GM18526 (cell line): ENCODE results near the gene CAPN15.

Experiments used
- POLR2A ChIP-seq: IDR thresholded peaks from 3 replicates; pipeline ENCODE4 v1.6.1; 2011; ENCODE audit not compliant: insufficient read length; ENCODE audit errors: extremely low read depth

CAPN15 gene

DNA sequence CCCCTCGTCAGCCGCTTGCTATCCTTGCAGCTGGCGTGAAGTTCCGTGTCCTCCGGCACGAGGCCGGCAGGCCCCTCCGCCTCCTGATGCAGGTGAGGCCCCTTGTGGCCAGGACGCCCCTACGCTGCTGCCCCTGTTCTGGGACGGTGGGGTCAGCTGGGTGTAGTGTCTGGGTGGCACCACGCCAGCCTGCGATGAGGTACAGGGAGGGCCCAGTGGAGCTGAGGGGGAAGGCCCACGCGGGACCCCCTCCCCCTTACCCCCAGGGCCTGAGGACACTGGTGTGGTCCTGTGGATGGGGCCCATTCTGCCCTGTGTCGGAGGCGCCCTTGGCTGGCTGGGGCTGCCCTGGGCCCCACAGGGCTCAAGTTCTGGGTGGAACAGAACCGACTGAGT is 54.7 kb downstream of the CAPN15 start:
- no peak for TF ChIP-seq POLR2A

DNA sequence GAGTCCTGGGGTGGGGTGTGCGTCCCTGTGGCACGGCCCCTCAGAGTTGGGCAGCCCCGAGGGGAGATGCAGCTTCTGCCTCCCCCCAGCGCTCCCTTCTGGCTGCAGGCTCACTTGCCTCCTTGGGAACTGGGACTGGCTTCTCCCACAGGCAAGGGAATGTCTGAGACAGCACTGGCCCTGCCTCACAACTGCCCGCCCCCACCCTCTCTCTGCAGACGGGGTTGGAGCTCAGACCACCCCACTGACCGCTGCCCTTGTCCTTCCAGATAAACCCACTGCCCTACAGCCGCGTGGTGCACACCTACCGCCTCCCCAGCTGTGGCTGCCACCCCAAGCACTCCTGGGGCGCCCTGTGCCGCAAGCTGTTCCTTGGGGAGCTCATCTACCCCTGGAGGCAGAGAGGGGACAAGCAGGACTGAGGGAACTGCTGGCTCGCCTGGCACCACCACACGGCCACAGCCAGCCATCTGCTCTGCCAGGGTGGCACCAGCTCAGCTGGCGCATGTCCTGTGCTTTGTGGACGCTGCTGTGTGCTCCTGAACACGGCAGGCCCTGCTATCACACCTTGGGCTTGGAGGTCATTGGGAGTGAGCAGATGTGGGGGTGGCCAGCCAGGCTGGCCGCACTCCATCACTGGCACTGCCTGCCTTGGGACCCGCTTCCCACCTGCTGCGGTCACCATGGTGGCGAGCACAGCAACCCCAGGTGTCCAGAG is 55.3 kb downstream of the CAPN15 start:
- TF ChIP-seq POLR2A, result no peak

- no peak for TF ChIP-seq POLR2A
Observed at GRCh38 chr16:583470-583814, 55.9 kb downstream of the CAPN15 start.

GRCh38 chr16:583815-584591 is 56.5 kb downstream of the CAPN15 start:
- no peak for TF ChIP-seq POLR2A

GRCh38 chr16:585351-585750 is 57.8 kb downstream of the CAPN15 start:
- TF ChIP-seq POLR2A, result no peak

- no peak for TF ChIP-seq POLR2A
Observed at GRCh38 chr16:586047-586644, 58.6 kb downstream of the CAPN15 start.

DNA sequence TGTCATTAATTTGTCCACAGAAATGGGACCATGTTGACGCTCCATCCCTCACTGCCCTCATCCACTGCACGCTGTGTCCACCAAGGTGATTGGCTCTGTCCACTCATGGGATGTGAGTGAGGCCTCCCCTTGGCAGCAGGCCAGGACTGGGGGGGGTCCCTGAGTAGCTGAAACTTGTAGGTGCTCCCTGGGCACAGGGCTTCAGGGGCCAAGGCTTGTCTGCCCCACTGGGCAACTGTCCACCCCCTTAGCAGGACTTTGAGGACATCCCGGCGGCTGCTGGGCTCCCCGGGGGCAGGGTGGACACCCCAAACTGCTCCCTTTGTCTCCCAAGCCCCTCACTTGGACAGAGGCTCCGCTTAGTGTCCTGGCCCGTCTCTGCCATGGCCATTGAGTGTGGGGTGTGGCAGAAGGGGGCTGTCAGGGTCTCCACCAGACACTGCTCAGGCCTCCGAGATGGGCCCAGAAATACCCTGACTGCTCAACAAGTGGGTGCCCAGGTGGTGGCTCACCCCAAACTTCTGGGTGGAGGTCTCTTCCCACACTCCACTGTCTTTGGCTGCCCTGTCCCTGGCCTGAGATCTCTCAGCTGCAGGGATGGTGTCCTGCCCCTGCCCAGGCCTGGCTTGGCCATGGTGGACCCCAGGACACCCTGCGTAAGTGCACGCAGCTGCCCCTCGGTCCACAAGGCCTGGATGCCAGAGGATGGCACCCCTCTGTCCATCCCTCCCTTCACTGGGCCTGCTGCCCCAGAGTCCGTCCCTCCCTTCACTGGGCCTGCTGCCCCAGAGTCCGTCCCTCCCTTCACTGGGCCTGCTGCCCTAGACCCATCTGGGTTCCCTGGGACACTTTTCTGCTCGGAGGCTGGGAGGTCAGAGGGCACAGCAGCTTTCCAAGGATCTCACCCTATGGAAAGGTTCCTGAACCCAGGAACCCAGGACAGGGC is 59.4 kb downstream of the CAPN15 start:
- peak; percentile 28 for TF ChIP-seq POLR2A

GRCh38 chr16:588639-588888 is 61.1 kb downstream of the CAPN15 start:
- TF ChIP-seq POLR2A, result no peak

DNA sequence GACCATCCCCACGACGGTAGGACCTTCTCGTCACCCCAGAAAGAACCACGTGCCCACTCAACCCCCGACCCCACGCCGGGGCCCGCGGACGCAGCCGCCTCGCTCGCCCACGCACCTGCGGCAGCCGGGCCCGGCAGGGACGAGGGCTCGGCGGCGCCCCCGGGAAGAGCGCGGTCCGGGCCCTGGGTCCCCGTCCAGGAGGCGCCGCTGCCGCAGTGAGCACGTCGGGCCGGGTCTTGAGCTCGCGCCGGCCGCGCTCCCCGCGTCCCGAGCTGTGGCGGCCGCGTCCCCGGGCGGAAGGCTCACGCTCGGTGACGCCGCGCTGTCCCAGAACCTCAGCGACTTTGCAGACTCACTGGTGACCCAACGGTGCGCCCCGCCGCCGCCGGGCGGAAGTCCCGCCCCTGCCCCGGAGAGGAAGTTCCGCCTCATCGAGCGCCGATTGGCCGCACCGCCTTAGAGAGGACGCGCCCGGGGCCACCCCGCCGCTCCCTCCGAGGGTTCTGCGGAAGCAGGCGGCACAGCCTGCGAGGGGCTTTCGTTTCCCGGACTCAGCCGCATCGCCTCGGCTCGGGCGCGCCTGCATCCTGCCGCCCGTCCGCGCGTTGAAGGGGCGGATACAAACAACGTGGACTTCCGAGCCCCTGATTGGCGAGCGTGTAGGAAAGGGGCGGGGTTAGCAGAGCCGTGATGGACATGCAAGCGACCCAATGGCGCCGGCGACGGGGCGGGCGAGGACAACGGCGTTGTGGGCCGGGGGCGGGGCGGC is 61.6 kb downstream of the CAPN15 start:
- TF ChIP-seq POLR2A, result peak; percentile 87

- TF ChIP-seq POLR2A, result peak; percentile 45
Observed at GRCh38 chr16:589658-590187, 62.2 kb downstream of the CAPN15 start, which contains the start of gene RAB40C. Gene RAB40C, plus strand, starts transcription at chr16:590066. Its CDS starts 226 bp downstream, at chr16:590292.

- TF ChIP-seq POLR2A, result no peak
Observed at GRCh38 chr16:590188-590814, 62.8 kb downstream of the CAPN15 start.

GRCh38 chr16:590815-591200 is 63.3 kb downstream of the CAPN15 start:
- TF ChIP-seq POLR2A, result no peak

DNA sequence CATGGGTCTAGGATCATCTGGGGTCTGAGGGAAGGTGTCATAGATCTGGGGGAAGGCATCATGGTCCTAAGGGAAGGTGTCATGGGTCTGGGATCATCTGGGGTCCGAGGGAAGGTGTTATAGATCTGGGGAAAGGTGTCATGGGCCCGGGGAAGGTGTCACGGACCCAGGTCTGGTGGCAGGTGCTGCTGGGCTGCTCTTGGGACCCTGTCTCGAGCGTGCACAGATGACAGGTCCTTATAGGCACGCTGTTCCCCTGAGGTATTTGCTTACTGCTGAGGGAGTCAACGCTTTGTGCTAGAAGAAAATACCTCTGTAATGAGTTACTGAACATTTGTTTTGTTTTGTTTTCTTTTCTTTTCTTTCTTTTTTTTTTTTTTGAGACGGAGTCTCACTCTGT is 63.7 kb downstream of the CAPN15 start:
- TF ChIP-seq POLR2A, result no peak
